GM18867 (cell line): ENCODE data around the gene KCNJ14.

ENCODE experiments used
- ATAC-seq: cut with Tn5 transposase; IDR thresholded peaks from one replicate; pipeline ENCODE4 v1.9.1; 2021; ENCODE audit warnings: mild to moderate bottlenecking, moderate library complexity; ENCODE audit not compliant: unreplicated experiment

KCNJ14 gene

DNA sequence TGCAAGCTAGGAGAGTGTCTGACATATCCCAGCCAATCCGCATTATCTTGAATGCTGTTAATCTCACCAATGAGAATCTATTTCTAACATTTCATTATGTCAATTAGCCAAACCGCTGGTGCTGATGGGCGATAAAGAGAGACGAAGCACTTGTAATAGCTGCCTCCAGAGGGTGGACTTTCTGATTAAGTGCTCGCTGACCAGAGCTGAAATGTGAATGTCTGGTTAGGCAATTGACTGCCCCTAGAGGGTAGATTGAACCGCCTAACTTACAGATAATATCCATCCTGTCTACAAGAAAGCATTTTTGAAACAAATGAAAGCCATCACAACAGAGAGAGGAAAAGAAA lies 10.1 kb upstream of the KCNJ14 start:
- peak; percentile 26 for ATAC-seq

DNA sequence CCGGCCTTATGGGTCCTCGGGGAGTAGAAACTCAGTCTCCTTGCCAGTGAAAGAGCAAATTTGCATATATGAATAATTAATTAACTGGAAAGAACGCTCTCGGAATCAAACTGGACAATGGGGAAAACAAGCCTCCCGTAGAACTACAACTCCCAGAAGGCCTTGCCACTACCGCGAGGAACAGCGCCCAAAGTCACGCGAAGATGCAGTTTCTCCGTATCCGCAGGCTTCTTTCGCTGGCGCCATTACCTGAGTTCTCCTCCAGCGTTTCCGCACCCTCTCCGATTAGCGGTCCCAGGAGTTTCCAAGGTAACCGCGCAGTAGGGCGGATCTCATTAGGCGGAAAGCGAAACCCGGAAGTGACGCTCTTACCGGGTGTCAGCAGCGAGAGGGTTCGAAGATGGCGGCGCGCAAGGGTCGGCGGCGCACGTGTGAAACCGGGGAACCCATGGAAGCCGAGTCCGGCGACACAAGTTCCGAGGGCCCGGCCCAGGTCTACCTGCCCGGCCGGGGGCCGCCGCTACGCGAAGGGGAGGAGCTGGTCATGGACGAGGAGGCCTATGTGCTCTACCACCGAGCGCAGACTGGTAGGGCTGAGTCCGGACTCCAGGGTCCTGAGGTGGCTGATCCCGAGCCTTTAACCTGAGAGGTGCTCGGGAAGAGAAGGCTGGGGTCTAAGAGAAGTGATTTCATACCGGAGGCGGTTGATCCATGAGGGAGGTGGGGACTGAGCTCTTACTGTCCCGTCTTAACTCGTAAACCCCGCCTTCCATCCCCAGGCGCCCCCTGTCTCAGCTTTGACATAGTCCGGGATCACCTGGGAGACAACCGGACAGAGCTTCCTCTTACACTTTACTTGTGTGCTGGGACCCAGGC lies 9.5 kb upstream of the KCNJ14 start, which contains the start of gene GRWD1:
TSS of gene GRWD1 (plus strand) at position 378 of the 876 bp plus-strand sequence. CDS start at position 401, 23 bp downstream.
- peak; percentile 86 for ATAC-seq

DNA sequence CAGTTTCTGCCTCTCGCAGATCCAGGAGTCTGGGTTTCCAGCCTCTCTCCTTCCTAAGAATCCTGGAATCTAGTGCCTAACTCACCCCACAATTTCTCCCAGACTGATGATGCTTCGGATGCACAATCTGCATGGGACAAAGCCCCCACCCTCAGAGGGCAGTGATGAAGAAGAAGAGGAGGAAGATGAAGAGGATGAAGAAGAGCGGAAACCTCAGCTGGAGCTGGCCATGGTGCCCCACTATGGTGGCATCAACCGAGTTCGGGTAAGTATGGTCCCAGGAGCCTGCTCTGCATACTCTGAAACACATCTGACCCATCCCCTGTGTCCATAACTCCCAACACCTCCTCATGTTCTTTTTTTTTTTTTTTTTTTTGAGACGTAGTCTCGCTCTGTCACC lies 8.8 kb upstream of the KCNJ14 start:
- no peak for ATAC-seq

DNA sequence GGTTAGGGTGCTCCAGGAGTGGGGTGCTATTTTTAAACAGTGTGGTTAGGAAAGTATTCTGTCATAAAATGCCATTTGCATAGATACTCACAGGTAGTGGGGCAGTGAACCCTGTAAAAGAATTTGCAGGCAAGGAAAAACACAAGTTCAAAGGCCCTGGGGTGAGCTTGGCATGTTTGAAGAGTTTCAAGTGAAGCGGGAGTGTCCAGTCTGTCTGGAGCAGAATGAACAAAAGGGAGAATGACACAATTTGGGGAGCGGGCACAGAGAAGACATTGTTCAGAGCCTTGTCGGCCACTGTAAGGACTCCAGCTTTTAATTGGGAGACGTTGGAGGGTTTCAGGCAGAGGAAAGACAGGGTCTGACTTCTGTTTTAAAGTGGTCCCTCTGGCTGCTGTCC lies 6.8 kb upstream of the KCNJ14 start:
- no peak for ATAC-seq

DNA sequence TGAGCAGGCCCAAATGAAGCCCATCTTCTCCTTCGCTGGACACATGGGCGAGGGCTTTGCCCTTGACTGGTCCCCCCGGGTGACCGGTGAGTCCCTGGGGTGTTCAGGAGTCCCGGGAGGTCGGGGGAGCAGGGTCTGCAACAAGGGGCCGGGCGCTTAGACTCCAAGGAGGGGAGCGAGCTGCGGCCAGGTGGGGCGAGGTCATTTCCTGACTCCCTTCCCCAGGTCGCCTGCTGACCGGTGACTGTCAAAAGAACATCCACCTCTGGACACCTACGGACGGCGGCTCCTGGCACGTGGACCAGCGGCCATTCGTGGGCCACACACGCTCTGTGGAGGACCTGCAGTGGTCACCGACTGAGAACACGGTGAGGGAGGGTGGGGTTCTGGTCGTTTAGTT lies 4.9 kb upstream of the KCNJ14 start:
- no peak for ATAC-seq

DNA sequence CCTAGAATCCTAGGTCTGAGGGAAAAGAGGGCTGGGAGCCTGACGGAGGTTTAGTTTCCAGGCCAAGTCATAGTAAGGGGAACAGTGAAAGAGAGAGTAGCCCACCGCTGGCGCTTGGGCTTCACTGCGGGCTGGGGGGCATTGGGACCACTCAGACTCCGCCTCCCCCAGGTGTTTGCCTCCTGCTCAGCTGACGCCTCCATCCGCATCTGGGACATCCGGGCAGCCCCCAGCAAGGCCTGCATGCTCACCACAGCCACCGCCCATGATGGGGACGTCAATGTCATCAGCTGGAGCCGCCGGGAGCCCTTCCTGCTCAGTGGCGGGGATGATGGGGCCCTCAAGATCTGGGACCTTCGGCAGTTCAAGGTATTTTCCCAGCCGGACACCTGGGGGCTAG lies 4.5 kb upstream of the KCNJ14 start:
- ATAC-seq = no peak

DNA sequence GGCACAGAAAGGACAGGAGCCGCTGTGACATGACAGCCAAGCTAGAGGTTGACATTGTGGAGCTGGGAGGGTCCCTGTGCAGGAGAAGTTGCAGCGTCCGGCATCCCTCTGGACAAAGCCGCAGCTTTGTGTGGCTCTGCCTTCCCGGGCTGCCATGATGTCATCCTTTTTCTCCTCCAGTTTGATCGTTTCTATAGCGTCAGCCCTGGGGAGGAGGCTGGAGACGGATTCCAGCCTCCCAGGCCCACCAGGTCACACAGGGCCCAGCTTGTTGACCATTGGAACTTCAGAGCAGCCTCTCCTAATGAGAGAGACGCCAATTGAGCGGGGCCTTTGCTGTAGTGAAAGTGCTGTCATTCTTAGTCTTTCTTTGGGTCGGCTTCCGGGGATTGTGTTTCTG lies 3.8 kb upstream of the KCNJ14 start:
- ATAC-seq = no peak

DNA sequence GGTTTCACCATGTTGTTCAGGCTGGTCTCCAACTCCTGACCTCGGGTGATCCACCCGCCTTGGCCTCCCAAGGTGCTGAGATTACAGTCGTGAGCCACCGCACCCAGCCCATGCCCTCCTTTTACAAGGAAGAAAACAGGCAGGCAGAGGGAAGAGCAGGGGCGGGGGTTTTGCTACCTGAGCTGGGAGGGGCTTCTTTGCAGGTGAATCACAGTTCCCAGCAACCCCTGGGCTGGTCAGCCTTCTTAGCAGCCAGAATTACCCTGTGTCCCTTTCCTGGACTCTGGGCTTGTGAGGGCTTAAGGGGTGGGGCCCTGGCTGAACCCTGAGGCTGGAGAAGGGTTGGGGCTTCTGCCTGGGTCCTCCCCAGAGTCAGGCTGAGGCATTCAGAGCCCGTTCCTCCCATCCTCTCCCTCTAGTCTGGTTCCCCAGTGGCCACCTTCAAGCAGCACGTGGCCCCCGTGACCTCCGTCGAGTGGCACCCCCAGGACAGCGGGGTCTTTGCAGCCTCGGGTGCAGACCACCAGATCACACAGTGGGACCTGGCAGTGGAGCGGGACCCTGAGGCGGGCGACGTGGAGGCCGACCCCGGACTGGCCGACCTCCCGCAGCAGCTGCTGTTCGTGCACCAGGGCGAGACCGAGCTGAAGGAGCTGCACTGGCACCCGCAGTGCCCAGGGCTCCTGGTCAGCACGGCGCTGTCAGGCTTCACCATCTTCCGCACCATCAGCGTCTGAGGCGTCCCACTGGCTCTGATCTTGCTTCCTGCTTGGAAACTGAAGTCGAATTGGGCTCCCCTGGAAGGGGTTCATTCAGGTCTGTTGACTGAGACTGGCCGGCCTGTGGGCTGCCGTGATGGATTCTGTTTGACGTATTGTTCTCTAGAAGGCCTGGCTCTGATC lies 2.8 kb upstream of the KCNJ14 start:
- no peak for ATAC-seq

DNA sequence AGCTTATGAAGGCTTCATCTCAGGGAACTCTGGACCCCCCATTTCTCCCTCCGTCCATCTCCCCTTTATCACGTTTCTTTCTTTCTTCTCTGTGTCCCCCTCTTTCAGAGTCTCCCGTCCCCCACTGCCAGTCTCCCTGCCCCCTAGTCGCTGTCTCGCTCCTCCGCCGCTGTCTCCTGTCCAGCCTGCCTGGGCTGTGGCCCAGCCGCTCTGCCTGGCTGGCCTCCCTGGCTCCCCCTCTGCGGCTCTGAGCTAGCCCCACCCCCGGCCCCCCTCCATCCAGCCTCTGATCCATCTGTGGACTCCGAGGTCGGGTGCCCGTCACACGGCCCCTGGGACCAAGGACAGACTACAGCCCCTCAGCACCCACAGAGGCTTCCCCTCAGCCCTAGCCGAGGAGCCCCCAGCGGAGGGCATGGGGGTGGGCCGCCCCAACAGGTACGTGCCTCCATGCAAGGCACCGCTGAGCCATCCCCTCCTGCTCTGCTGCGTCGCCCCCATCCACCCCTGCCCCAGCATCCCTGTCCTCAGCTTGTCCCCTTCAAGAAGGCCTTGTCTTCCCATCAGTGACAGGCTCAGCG lies 1.1 kb upstream of the KCNJ14 start:
- no peak for ATAC-seq

DNA sequence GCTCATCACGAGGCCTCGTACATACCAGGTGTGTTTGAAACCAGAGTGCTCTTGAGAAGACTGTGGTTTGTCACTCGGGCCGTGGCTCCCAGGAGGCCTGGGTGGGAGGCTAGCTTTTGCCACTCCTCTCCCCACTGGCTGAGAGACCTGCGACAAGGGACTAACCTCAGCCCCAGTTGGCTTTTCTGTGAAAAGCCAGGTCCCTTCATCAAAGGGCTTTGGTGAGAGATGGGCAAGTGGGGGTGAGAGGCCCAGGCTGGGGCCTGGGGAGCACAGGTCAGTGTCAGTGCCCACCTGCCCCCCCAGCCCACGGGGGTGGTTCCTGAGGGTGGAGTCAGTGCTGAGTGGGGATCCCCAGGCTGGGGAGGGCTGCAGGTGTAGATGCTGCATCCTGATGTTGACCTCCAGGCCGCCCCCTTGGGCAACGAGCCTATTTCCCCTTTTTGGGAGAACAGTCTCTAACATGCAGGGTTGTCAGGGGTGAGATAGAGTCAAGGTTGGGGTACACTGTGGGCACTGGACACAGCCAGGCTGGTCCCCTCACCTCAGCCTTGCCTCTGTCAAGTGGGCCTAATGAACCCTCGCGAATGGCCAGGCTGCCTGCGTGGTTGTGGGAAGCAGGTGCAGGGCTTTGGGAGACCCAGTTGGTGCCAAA lies 661 bp downstream of the KCNJ14 start:
- ATAC-seq = no peak

DNA sequence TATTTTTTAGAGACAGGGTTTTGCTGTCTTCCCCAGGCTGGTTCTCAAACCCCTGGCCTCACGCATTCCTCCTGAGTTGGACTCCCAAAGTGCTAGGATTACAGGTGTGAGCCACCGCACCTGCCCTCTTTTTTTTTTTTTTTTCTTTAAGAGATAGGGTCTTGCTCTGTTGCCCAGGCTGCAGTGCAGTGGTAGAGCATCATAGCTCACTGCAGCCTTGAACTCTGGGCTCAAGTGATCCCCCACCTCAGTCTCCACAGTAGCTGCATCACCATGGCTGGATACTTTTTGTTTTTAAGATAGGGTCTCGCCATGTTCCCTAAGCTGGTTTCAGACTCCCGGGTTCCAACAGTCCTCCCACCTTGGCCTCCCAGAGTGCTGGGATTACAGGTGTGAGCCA lies 1.5 kb downstream of the KCNJ14 start:
- ATAC-seq = no peak

DNA sequence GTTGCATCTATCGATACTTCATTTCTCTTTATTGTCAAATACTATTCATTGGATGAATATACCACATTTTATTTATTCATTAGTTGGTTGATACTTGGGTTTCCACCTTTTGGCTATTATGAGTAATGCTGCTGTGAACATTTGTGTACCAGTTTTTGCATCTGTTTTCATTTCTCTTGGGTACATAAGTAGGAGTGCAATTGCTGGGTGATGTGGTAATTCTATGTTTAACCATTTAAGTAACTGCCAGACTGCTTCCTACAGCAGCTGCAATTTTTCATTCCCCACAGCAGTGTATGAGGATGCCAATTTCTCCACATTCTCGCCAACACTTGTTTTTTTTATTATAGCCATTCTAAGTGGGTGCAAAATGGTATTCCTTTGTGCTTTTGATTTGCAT lies 2.6 kb downstream of the KCNJ14 start:
- no peak for ATAC-seq

DNA sequence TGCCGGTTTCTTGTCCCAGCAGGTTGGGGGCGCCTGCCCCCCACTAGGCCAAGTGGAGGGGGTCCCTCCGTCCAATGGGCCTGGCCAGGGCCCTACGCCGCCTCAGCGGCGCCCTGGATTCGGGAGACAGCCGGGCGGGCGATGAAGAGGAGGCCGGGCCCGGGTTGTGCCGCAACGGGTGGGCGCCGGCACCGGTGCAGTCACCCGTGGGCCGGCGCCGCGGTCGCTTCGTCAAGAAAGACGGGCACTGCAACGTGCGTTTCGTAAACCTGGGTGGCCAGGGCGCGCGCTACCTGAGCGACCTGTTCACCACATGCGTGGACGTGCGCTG lies 6.2 kb downstream of the KCNJ14 start:
- no peak for ATAC-seq

DNA sequence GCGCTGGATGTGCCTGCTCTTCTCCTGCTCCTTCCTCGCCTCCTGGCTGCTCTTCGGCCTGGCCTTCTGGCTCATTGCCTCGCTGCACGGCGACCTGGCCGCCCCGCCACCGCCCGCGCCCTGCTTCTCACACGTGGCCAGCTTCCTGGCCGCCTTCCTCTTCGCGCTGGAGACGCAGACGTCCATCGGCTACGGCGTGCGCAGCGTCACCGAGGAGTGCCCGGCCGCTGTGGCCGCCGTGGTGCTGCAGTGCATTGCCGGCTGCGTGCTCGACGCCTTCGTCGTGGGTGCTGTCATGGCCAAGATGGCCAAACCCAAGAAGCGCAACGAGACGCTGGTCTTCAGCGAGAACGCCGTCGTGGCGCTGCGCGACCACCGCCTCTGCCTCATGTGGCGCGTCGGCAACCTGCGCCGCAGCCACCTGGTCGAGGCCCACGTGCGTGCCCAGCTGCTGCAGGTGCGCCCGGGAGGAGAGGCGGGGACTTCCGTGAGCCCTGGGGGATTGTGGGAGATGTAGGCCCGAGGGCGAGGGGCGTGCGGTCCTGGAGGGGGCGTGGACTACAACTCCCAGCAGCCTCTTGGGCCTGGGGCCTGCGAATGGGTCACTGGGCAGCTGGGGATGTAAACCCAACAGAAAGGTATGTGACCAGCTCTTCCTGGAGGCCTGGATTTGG lies 6.7 kb downstream of the KCNJ14 start:
- ATAC-seq = no peak

DNA sequence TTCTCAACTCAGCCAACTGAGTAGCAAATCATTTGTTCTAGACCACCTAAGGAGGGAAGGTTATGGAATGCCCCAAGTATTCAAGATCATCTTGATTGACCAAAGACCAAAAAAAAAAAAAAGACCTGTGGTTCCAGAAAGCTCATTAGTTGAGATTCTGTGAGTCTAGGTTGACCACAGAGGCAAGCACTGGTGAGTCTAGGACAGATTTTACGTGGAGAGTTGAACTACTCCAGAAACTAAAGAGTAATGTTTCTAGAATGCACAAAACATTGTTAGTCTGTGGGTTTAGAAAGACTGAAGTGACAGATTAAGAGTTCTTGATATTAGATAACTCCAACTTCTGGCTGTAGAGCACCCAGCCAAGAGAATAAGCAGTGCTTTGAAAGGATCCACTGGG lies 9.8 kb downstream of the KCNJ14 start:
- ATAC-seq = no peak

DNA sequence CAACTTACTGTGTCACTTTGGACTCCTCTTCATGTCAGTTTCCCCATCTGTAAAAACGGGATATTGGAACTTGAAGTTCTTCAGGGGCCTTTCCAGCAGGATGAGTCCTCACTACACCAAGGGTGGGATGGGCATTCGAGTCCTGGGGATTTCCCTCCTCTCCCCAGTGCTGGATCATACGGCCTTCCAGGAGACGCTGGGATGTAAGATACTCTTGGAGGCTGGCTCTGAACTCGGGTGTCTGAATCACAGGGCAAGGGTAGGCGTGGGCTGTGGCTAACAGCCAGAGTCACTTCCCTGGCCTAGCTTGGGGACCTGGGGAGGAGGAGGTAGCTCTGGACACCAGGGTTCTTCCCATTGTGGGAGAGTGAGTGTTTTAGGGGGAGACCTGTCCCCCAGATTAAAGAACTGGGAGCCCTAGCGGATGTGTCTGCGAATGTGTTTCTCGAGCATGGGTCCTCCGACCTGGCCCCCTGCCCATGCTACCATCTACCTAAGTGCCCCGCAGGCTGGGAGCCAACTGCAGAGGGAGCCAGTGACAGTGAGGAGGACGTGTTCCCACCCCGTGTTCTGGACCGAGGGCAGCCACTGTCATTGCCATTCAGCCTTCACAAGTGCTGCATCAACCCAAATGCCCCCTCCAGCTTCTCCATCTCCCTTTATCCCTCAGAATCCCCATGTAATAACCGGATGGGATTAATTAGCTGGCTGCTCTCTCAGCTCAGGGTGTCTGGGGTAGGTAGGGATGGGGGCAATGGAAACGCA lies 11.4 kb downstream of the KCNJ14 start:
- no peak for ATAC-seq

DNA sequence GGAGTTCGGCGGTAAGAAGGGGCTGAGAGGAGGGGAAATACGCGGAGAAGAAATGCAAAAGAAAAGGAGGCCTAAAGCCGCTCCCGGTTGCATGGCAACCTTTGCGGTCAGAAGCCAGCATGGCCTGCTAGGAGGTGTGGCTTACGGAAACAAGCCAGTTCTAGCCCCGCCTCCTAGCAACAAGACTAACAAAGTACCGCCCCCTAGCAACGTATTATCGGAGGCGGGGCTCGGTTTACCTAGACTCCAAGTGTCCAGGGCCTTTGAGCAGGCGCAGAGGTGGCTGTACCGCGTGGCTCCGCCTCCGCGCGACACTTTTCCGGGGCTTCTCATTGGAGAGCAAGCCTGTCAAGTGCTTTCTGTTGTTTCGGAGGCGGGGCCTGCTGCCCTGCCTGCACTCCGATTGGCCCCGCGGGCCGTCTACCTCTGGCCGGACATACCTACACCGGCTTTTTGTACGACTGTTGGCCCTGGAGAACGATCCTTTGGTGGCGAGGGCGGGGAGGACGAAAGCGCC lies 13.5 kb downstream of the KCNJ14 start:
- peak; percentile 89 for ATAC-seq

DNA sequence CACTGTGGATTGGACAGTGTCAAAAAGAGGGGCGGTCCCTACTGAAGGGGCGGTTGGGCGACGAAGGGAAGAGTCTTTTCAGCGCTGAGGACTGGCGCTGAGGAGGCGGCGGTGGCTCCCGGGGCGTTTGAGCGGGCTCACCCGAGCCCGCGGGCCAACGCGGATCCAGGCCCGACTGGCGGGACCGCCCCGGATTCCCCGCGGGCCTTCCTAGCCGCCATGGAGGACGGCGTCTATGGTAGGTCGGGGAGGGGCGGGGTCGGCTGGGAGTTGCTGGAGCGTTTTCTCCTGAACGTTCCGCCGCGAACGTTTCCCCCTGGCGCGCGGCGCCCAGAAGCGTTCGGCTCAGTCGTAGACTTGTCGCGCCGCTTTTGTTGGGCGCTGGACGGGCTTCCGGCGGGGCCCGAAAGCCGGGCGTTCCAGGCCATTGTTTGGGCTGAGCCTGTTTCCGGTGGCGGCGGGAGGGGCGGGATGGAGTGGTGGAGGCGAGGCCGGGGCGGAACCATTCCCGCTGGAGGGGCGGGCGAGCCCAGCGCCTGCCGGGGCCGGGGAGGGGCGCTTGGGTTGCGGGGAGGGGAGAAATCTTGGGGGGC lies 14.0 kb downstream of the KCNJ14 start, which contains the start of gene CYTH2:
TSS of gene CYTH2 (plus strand) at position 81 of the 593 bp plus-strand sequence. CDS start at position 220, 139 bp downstream.
- peak; percentile 21 for ATAC-seq
